Measurements from ENCODE around the gene ANKRD55.

GRCh38 chr5:56191656-56192055 lies 41.5 kb downstream of the ANKRD55 start:
- TF ChIP-seq, protein P1, sequence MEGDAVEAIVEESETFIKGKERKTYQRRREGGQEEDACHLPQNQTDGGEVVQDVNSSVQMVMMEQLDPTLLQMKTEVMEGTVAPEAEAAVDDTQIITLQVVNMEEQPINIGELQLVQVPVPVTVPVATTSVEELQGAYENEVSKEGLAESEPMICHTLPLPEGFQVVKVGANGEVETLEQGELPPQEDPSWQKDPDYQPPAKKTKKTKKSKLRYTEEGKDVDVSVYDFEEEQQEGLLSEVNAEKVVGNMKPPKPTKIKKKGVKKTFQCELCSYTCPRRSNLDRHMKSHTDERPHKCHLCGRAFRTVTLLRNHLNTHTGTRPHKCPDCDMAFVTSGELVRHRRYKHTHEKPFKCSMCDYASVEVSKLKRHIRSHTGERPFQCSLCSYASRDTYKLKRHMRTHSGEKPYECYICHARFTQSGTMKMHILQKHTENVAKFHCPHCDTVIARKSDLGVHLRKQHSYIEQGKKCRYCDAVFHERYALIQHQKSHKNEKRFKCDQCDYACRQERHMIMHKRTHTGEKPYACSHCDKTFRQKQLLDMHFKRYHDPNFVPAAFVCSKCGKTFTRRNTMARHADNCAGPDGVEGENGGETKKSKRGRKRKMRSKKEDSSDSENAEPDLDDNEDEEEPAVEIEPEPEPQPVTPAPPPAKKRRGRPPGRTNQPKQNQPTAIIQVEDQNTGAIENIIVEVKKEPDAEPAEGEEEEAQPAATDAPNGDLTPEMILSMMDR (conservative IDR thresholded peaks at IDR 0.05; ENCODE audit: low read depth, low read length) = no peak
- TF ChIP-seq EZH2 (IDR thresholded peaks at IDR 0.05; ENCODE audit: low read length, unreplicated experiment) = no peak
